Effector CD8-positive, alpha-beta T cell (primary cell): ENCODE measurements around the gene NUP98.
"Not testable (repeated sequence)": the region's sequence is repeated elsewhere in the genome, so short reads cannot be mapped to it uniquely, and the experiment has no call there.

Source experiments
- DNase-seq: peaks from one replicate; lab custom pipeline; 2025; lab: John Stamatoyannopoulos, UW

NUP98 gene

DNA sequence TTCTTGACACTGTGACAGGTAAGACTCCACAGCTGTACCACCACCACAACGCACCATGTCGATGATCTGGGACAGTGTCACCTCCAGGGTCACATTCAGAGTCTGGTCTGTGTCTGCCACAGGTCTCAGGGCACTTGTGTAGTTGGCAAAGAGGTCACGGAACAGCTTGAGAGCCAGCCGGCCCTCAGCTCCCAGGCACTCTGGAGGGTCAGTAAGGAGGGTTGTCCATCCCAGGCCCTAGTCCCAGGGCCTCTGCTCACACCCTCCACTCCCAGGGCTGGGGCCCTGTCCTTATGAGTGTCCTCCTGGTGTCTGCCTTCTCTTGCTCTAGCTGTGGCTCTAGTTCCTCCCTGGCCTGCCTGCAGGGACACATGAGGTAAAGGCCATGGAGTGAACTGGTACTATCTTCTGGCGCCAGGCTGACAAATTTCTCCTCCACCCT is 127.6 kb downstream of the NUP98 start:
- no peak for DNase-seq

GRCh38 chr11:3669128-3669527 is 128.2 kb downstream of the NUP98 start:
- DNase-seq = no peak

DNA sequence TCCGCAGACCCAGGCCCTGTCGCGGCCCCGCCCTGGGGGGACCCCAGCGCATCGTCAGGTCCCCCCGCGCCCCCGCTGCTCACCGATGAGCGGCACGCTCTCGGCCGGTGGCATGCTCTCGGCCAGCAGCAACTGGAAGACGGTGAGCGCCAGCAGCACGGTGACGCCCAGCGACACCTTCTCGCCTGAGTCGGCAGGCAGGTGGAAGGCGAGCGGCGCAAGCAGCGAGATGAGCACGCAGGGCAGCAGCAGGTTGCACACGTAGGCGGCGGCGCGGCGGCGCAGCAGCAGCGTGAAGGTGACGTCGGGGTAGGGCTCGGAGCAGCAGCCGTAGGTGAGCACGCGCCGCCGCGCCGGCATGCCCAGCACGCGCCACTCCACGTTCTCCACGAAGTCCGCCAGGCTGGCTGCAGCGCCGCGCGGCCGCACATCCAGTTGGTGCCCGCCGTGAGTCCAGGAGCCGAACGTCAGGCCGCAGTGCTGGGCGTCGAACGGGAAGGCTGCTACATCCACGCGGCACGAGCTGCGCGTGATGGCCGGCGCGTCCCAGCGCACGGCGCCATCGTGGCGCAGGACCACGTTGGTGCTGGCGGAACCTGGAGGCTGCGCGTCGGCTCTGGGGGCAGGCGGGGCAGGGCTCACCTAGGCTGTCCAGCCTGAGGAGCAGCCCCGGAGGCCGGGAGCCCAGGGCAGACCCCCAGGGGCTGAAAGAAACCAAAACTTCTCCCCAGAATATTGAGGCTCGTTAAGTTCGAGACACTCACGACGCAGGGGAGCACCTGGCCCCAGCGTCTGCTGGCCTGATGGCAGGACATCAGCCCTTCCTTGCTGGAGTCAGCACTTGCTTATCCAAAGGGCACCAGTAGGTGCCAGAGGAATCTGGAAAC is 130.0 kb downstream of the NUP98 start:
- DNase-seq = no peak

GRCh38 chr11:3666023-3666530 is 131.3 kb downstream of the NUP98 start:
- no peak for DNase-seq

- DNase-seq = no peak
Observed at GRCh38 chr11:3665336-3666022, 131.9 kb downstream of the NUP98 start.

GRCh38 chr11:3664032-3664630 is 133.2 kb downstream of the NUP98 start:
- DNase-seq = no peak

- no peak for DNase-seq
Observed at GRCh38 chr11:3662856-3663255, 134.5 kb downstream of the NUP98 start.

GRCh38 chr11:3660960-3661359 is 136.4 kb downstream of the NUP98 start:
- DNase-seq = no peak

DNA sequence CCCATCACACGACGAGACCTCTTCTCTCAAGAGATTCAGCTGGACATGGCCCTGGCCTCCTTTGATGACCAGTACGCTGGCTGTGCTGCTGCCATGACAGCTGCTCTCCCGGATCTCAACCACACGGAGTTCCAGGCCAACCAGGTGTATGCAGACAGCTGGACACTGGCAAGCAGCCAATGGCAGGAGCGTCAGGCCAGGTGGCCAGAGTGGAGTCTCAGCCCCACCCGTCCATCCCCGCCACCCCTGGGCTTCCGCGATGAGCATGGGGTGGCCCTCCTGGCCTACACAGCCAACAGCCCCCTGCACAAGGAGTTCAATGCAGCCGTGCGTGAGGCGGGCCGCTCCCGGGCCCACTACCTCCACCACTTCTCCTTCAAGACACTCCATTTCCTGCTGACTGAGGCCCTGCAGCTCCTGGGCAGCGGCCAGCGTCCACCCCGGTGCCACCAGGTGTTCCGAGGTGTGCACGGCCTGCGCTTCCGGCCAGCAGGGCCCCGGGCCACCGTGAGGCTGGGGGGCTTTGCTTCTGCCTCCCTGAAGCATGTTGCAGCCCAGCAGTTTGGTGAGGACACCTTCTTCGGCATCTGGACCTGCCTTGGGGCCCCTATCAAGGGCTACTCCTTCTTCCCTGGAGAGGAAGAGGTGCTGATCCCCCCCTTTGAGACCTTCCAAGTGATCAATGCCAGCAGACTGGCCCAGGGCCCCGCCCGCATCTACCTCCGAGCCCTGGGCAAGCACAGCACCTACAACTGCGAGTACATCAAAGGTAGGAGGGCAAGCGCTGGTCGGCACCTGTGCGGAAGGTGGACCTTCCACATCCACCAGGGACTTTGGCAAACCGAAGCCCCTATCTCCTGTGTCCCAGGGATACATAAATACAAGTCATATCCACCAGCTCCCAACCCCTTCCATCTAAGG is 137.5 kb downstream of the NUP98 start:
- no peak for DNase-seq

DNA sequence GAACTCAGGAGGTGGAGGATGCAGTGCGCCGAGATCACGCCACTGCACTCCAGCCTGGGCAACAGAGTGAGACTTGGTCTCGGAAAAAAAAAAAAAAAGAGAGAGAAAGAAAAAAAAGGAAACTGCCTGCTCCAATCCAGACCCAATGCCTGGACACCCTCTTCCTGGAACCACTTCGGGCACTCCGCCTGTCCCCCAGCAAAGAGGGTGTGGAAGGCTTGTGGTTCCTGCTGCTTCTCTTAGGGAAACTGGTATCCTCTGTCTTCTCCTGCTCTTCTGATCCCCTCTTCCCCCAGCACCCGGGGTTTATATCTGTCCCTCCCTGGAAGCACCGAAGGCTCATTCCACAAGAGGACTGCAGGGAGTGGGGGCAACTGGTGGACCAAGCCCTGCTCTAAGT is 139.1 kb downstream of the NUP98 start:
- no peak for DNase-seq

GRCh38 chr11:3657331-3657730 is 140.0 kb downstream of the NUP98 start:
- DNase-seq = not testable (repeated sequence)

- no peak for DNase-seq
Observed at GRCh38 chr11:3655547-3655946, 141.8 kb downstream of the NUP98 start.

DNA sequence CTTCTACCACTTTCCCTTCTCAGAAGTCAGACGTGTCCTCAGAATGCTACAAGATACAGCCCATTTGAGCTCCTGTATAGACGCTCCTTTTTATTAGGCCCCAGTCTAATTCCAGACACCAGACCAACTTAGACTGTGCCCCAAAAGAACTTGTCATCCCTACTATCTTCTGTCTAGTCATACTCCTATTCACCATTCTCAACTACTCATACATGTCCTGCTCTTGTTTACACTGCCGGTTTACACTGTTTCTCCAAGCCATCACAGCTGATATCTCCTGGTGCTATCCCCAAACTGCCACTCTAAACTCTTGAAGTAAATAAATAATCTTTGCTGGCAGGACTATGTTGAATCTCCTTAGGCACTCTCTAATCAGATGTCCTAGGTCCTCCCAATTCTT is 144.8 kb downstream of the NUP98 start:
- DNase-seq = not testable (repeated sequence)

- not testable (repeated sequence) for DNase-seq
Observed at GRCh38 chr11:3649374-3649773, 148.0 kb downstream of the NUP98 start.

DNA sequence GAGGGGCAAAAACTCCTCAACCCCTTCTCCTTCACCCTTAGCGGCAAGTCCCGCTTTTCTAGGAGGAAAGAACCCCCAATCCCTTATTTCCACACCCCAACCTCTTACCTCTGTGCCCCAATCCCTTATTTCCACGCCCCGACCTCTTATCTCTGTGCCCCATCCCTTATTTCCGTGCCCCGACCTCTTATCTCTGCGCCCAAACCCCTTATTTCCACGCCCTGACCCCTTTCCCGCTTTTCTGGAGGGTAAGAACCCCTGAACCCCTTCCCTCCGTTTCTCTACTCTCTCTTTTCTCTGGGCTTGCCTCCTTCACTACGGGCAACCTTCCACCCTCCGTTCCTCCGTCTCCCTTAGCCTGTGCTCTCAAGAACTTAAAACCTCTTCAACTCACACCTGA is 148.5 kb downstream of the NUP98 start:
- not testable (repeated sequence) for DNase-seq

- no peak for DNase-seq
Observed at GRCh38 chr11:3645552-3645951, 151.8 kb downstream of the NUP98 start.

DNA sequence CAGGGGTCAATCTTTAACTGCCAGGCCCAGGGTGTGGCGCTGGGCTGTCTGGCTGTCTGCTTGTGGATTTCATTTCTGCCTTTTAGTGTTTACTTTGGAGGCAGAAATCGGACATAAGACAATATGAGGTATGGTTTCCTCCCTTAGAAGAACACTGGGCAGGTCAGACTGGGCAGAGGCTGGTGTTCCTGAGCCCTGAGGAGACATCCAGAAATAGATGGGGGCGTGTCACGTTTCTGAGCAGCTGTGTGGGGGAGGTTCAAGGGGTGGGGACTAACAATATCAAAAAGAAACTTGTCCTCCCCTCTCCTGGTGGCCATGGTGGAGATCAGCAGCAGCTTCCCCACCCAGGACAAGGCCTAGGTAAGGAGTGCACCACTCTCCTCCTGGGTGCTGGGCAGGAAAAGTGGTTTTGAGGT is 152.5 kb downstream of the NUP98 start, which contains the start of gene ART1:
Gene ART1, plus strand, starts transcription at position 312 of the 419 bp plus-strand sequence. CDS start 14,086 bp downstream, outside the sequence.
- no peak for DNase-seq

GRCh38 chr11:3643102-3643546 is 154.2 kb downstream of the NUP98 start:
- DNase-seq = not testable (repeated sequence)

GRCh38 chr11:3642071-3642951 is 155.0 kb downstream of the NUP98 start:
- DNase-seq = peak; percentile 53

DNA sequence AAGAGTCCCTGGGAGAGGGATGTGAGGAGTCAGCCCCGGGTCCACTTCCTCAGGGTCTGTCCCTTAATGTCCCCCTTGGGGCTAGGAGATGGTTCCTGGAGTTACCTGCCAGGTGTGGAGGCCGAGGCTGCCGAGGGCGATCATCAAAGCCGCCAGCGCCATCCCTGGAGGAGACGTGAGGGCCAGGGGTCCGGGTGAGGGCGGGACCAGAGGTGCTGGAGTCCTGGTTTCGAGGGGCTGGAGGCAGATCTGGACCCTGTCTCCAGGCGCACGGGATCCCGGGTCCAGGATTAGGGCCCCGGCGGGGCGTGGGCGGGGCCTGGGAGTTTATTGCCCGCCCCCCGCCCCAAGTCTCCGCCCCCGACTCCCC is 155.7 kb downstream of the NUP98 start, which contains the start of gene ART5:
Gene ART5, minus strand, starts transcription at position 292 of the 370 bp plus-strand sequence. Its CDS starts 130 bp downstream, at position 162.
- no peak for DNase-seq
